Fibroblast of skin of abdomen (primary cell): Measurements from ENCODE around the gene NEK9.

Experiments
- DNase-seq: peaks from one replicate; pipeline ENCODE4 v3.0.0-alpha.2; 2013

Gene NEK9

GRCh38 chr14:75064205-75064567 is 62.7 kb downstream of the NEK9 start:
- DNase-seq: no peak

GRCh38 chr14:75063491-75064204 is 63.2 kb downstream of the NEK9 start, which contains the start of gene ACYP1:
ACYP1 (minus strand) TSS chr14:75064024; CDS start chr14:75063553, 471 bp downstream.
- peak; percentile 88 for DNase-seq

DNA sequence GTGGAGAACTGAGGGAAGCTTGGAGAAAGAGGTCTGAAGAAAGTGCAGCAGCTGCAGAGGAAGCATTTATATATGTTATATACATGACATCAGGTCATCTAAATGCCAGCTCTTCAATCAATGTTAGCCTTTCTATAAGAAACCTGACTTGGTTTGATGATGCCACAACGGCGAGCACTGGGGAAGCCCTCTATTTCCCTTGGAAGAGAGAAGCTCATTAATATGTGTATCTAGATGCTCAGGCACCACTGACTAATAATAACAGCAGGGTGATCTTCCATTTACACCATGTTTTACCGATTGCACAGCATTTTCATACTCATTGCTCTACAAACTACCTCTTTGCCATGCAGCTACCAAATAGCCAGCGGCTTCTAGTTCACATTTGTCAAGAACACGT is 63.8 kb downstream of the NEK9 start:
- DNase-seq: no peak

- DNase-seq: no peak
Measured at GRCh38 chr14:75060420-75060819, 66.4 kb downstream of the NEK9 start.

DNA sequence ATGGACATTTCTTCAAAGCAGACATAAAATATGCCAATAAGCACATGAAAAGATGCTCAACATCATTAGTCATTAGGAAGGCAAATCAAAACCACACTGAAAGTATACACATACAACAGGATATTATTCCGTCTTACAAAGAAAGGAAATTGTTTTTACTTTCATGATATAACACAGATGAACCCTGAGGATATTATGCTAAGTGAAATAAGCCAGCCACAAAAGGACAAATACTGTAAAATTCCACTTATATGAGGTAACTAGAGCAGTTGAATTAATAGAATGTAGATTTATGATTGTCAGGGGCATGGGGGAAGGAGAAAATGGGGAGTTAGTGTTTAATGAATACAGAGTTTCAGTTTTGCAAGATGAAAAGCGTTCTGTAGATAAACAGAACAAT is 67.2 kb downstream of the NEK9 start:
- DNase-seq: peak; percentile 75

- DNase-seq: no peak
Measured at GRCh38 chr14:75054421-75054820, 72.4 kb downstream of the NEK9 start.

DNA sequence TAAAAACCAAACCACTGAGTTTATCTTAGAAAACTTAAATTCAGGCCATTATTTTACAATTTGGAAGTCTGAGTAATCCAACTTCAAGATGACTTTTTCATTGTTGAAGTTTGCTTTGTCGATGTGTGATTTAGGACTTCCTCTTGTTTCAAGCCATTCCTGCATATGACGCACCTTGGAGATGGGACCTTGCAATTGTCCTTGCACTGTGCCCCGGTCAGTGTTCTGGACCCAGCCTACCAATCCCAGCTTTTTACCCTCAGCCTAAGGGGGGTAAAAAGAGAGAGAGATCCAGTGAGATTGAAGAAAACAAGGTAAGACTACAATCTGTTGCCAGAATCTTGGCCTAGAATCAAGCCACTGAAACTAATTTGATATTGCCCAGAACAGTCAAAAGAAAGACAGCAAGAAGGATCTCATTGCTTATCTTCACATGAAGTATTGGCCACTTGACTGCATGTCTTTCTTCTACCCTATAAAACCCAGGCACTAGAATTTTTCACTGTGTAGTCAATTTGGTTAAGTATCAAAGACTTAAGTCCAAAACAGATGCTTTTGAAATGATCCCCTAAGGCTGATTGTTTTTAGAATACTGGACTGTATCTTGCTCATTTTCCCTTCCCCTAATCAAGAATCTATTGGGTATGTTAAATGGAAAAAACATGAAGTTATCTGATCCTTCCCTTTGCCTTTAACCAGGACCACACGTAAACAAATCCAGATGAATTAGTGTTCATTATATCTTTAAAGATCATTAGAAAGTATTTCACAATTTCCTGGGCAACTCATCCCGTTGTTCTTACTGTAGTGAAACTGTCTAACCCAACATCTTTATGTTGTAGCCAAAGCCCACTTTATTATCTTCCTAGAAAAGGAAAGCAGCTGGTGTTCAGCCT is 73.2 kb downstream of the NEK9 start:
- DNase-seq: peak; percentile 57

- DNase-seq: no peak
Measured at GRCh38 chr14:75051556-75051899, 75.3 kb downstream of the NEK9 start.

GRCh38 chr14:75050852-75051555 is 75.8 kb downstream of the NEK9 start, which contains the start of gene MLH3:
MLH3 (minus strand) TSS chr14:75051467; CDS start chr14:75049655, 1,812 bp downstream.
- DNase-seq: peak; percentile 76

- DNase-seq: no peak
Measured at GRCh38 chr14:75049731-75050201, 77.1 kb downstream of the NEK9 start.

DNA sequence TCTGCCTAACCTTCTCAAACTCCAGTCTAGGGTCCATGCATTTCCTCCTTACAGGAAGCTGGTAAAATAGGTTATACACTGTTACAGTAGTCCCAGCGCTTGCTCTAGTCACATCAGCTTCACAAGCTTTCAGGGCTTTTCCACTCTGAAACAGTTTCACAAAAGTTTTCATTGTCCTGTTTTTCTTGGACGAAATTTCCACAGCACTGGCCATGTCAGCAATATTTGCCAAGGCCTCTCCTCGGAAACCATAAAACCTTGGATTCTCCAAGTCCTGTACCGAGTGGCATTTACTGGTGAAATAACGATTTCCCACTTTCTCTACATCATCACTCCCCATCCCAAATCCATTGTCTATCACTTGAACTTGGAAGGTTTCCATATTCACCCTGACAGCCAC is 77.7 kb downstream of the NEK9 start:
- DNase-seq: no peak

DNA sequence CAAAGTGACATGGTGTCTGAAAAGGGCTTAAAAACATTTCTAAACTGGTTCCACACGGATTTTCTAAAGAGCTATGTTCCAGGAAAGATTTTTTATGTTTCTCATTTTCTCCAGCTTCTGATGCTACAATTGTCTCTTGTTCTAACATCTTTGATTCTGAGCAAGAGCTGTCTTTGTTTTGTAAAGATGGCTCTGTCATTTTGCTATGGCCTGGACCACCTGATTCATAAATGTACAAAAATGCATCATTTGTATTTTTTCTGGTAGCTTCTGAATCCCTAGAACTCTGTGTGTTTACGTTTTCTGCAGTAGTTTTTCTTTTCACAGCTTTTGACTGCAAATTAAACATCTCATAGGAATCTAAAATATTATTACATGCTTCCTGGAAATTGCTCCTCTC is 78.7 kb downstream of the NEK9 start:
- DNase-seq: no peak

- peak; percentile 42 for DNase-seq
Measured at GRCh38 chr14:75047506-75047905, 79.3 kb downstream of the NEK9 start.

DNA sequence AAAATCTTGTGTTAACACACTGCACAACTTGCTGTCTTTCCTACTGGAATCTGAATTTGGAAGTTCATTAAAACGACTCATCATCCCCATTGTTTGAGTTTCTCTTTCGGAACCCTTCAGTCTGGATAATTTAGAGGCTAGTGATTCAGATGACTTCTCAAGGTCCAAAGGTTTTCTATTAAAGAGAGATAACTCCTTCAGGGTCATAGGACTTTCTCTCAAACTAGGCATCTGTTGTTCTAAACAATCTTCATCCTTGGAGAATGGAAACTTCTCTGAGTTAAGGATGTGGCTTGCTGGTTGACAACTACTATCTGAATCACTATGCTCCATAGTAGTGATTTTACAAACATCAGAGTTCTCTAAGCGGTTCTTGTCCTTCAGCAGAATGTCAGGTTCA is 79.9 kb downstream of the NEK9 start:
- DNase-seq: no peak

- no peak for DNase-seq
Measured at GRCh38 chr14:75046275-75046674, 80.6 kb downstream of the NEK9 start.

- no peak for DNase-seq
Measured at GRCh38 chr14:75044752-75045151, 82.1 kb downstream of the NEK9 start.

GRCh38 chr14:75044322-75044721 is 82.5 kb downstream of the NEK9 start:
- peak; percentile 84 for DNase-seq

GRCh38 chr14:75042035-75042434 is 84.8 kb downstream of the NEK9 start:
- DNase-seq: peak; percentile 58

GRCh38 chr14:75041613-75042012 is 85.2 kb downstream of the NEK9 start:
- DNase-seq: no peak

DNA sequence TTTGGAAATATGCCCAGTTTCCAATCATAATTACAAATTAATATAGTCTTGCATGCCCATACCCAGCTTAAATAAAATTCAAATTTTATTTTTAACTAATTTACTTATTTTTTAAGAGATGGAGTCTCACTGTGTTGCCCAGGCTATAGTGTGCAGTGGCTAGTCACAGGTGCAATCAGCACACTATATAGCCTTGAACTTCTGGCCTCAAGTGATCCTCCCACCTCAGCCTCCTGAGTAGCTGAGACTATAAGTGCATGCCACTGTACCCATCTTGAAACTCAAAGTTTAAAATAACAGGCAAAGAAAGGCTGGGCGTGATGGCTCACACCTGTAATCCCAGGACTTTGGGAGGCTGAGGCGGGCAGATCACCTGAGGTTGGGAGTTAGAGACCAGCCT is 85.9 kb downstream of the NEK9 start:
- DNase-seq: no peak

- no peak for DNase-seq
Measured at GRCh38 chr14:75040507-75040906, 86.3 kb downstream of the NEK9 start.

- no peak for DNase-seq
Measured at GRCh38 chr14:75032939-75033338, 93.9 kb downstream of the NEK9 start.

DNA sequence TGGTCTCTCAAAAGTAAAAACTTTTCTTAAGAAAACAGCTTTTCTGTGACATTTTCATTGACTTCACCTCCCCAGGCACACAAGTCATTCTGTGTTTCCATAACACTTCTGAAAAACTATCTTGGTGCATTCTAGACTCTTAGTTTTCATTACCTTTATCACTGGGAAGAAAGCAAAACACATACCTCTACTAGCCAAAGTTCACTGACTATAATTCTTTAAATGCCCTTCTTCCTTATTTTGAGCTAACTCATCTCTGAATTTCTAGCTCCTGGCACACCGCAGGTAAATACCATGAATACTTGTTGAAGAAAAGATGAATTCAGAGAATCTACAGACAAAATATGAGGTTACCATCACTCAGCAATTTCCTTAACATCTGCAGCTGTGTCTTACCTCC is 96.7 kb downstream of the NEK9 start:
- no peak for DNase-seq
